ENCODE results near the gene WDR45B.
"Not testable (repeated sequence)": the region's sequence is repeated elsewhere in the genome, so short reads cannot be mapped to it uniquely, and the experiment has no call there.

Gene WDR45B

DNA sequence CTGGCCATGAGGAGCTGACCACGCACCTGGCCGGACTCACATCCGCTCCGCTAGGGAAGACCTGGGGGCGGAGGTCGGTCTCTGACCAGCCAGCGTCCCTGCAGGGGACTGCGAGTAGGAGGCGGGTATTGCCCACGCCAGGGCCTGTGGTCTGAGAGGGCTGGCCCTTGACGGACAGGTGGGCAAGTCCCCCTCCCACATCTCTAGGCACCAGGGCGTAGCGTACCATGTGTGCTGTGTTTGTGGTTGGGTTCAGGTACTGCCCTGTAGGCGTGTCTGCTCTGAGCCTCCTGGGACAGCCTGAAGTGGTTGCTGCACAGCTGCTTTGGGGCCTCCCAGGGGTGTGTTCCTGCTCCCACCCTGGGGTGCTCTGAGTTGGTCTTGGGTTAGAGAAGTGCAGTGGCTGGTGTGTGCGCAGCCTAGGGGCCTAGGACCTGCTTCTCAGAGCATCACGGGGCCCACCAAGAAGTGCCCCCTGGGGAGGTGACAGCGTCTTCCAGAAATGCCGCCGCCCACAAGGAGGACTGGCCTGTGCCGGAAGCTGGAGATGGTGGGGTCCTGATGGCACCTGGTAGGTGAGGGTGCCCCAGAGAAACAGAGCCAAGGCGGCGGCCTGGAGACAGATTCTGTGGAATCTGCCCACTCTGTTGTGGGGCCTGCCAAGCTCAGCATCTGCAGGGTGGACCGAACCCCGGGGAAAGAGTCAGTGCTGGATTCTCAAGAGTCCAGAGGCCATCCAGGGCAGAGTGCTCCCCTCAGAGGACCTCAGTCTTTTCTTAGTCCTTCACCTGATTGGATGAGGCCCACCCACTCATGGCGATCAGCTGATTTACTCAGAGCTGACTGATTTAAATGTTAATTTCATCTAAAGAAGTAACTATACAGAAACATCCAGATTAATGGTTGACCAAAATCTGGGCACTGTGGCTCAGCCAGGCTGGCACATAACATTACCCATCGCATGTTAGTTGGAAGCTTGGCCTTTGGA lies 48.3 kb downstream of the WDR45B start:
- DNase-seq (ENCODE audit: low read depth), result no peak

- DNase-seq (ENCODE audit: low read depth), result peak; percentile 22
These were observed 49.8 kb downstream of the WDR45B start for GRCh38 chr17:82598256-82599119.

DNA sequence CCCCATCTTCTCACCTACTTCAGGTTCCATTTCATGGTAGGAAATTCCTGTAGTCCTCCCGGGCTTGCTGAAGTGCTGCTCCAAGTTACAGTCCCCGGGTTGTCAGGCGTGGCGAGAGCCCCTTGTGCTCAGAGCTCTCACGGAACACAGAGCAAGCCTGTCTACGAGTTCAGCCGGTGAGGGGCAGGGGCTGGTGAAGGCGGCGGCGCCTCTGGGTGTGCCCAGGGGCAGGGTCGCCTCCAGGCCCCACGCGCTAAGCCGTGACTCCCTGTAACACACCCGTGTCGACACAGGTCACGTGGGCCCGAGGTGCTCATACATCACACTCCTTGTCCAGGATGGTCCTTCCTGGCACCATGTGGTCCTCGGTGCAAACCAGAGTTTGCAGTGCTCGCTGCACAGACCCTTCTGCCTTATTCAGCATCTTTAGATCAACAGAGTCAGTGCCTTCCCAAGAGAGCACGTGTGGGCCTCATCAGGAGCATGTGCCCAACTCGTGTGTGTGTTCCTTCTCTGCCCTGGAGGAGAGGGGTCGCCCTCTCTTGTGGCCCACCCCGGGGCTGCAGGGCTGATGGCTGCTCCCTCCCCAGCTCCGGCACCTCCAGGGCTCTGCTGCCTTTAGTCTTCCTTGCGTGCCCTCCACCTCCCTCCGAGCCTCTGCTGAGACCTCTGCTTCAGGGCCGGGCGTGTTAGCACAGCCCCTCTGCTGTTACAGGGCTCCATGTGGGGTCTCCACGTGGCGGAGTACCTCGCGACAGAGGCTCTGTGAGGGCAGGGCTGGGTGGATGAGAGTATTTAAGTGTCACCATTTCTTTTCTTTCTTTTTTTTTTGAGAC lies 51.2 kb downstream of the WDR45B start:
- no peak for DNase-seq (ENCODE audit: low read depth)

GRCh38 chr17:82596296-82596695 lies 51.9 kb downstream of the WDR45B start:
- DNase-seq (ENCODE audit: low read depth), result no peak

DNA sequence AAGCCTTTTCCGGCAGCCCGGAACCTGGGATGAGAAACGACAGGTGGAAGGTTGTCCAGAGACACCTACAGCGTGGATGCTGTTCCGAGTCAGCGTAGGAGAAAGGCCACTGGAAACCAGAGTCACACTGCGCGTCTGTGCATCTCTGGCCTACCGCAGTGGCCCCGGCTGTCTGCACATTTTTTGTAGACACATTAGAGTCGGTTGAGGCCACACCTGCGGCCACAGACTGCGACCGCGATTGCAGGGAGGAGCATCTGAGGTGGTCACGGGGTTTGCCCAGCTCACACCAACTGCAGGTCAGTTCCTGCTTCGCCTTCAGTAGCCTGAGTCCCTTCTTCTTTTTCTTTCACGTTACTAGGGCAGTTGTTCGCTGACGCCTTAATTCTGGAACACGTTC lies 52.4 kb downstream of the WDR45B start:
- DNase-seq (ENCODE audit: low read depth), result no peak

- no peak for DNase-seq (ENCODE audit: low read depth)
These were observed 53.7 kb downstream of the WDR45B start for GRCh38 chr17:82594571-82594970.

DNA sequence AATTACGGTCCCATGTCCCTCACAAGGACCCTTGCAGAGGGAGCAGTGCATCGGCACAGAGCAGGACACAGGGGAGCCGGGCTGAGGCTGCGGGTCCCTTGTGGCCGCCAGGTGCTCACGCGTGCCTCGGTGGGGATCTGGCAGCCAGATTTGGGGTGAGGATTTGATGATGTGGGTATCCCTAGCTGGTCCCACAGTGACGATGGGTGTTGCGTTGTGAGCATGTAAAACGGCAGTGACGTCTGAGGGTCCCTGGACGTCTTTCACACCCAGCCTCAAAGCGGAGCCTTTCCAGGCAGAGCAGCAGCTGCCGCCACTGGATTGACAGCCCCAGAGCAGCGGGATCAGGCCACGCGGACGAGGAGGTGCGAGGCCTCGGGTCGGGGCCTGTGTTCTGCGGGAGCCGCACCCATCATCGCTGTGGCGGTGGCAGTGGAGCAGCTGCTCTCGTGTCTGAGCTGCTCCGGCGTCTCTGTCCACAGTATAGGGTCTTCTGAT lies 54.6 kb downstream of the WDR45B start:
- DNase-seq (ENCODE audit: low read depth), result no peak

- peak; percentile 17 for DNase-seq (ENCODE audit: low read depth)
These were observed 55.3 kb downstream of the WDR45B start for GRCh38 chr17:82592767-82593589.

- DNase-seq (ENCODE audit: low read depth), result no peak
These were observed 55.9 kb downstream of the WDR45B start for GRCh38 chr17:82592289-82592766.

DNA sequence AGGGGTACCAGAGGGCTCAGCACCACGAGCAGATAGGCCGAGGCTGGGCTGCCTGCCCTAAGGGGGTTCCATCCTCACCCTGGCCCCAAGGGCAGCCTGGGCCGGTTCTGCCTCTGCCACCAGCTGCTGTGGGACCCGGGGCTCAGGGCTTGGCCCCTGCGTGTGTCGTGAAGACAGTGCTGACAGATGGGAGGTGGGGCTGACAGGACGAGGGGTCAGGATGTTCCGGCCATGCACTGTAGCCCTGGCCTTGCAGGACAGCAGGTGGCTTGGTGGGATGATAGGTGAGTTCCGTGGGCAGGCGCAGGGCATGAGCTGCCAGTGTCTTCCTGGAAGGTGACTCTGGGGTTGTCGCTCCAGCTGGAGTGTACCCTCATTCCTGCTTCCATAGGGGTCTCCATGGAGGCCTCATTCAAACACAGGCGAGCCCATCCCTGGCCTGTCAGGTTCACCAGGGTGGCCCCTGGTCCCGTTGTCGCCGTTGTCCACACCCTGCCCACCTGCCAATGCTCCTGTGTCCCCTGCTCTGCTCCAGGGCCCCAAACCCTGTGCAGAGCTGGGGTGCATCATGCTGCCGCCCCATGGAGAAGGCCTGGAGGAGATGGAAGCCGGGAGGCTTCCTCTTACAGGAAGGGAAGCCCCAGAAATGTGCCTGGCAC lies 57.2 kb downstream of the WDR45B start:
- no peak for DNase-seq (ENCODE audit: low read depth)

DNA sequence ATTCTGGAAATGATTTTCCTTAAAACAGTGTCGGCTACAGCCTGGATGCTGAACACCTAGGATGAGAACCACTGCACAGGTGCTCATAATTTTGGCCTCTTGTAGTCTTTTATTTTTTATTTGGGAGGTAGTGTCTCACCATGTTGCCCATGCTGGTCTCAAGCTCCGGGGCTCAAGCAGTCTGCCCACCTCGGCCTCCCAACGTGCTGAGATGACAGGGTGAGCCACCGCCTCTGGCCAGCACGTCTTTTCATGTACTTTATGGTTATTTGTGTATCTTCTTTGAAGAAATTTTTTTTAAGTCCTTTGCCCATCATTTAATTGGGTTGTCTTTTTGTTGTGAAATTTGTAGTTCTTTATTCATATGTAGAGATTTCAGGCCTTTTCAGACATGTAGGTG lies 58.0 kb downstream of the WDR45B start:
- no peak for DNase-seq (ENCODE audit: low read depth)

- no peak for DNase-seq (ENCODE audit: low read depth)
These were observed 58.4 kb downstream of the WDR45B start for GRCh38 chr17:82589851-82590180.

DNA sequence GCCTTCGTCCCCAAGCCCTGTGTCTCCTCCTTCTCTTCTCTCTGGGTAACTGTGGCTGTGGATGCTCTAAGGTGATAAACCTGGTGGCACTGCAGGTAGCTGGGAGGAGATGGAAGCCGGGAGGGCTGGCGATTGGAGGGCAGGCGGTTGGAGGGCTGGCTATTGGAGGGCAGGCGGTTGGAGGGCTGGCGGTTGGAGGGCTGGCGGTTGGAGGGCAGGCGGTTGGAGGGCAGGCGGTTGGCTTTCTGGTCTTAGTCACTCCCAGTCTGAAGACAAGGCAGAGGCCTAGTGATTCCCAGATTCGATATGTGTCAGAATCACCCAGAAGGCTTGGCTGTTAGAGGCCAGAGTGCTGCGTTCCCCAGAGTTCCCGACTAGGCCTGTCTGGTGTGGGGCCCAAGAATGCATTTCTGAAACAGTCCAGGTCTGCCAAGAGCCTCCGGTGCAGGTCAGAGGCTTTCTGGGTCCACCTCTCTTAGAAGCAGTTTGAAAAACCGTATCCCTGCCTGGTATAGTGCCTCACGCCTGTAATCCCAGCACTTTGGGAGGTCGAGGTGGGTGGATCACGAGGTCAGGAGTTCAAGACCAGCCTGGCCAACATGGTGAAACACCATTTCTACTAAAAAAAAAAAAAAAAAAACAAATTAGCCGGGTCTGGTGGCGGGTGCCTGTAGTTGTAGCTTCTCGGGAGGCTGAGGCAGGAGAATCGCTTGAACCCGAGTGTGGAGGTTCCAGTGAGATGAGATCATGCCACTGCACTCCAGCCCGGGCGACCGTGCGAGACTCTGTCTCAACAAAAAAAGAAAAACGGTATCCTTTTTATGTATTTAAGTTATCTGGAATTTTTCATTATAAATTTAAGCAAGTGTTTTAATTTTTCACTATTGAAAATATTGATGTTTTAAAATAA lies 59.7 kb downstream of the WDR45B start:
- no peak for DNase-seq (ENCODE audit: low read depth)

DNA sequence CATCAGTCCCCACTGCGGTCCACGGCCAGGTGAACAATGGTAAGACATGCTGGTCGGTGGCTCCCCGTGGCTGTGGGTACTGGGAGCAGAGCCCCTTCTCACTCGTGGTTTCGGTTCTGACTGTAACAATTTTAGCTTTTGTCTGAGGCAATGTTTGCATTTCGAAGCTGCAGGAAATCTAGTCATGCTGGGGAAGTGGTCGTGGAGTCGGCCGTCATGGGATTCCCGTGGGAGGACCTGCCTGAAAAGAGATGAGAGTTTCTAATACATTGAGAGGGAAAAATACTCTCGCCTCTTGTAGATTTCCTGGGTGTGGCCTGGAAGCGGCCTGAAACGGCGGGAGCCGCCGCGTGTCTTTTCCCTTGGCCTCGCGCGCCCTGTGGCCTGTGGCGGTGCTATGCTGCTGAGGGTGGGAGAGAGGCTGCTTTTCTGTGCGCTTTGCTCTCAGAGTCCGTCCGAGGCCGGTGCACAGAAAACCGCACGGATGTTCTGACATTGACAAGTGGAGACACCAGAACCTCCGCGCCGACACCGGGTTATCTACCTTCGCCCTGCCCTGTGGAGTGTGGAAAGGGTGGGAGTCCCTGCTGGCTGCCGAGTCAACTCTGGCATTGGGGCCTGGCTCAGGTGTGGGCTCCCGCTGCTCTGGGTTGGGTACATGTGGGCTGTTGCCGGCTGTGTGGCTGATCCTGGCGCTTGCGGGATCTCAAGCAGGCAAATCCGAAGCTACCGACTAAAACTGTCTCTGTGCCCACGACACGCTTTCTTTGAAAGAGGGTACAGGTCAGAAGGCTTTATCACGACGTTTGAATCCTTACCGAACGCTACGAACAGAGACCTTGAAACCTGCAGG lies 60.8 kb downstream of the WDR45B start:
- no peak for DNase-seq (ENCODE audit: low read depth)

GRCh38 chr17:82586576-82587233 lies 61.5 kb downstream of the WDR45B start:
- DNase-seq (ENCODE audit: low read depth), result no peak

DNA sequence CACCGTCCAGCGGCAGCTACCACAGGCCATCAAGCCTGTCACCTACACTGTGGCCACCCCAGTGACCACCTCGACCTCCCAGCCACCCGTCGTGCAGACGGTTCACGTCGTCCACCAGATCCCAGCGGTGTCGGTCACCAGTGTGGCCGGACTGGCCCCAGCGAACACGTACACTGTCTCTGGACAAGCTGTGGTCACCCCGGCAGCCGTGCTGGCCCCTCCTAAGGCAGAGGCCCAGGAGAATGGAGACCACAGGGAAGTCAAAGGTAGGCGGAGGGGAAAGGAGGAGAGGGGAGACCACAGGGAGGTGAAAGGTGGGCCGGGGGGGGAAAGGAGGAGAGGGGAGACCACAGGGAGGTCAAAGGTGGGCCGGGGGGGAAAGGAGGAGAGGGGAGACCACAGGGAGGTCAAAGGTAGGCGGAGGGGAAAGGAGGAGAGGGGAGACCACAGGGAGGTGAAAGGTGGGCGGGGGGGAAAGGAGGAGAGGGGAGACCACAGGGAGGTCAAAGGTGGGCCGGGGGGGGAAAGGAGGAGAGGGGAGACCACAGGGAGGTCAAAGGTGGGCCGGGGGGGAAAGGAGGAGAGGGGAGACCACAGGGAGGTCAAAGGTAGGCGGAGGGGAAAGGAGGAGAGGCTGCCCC lies 62.2 kb downstream of the WDR45B start:
- not testable (repeated sequence) for DNase-seq (ENCODE audit: low read depth)

- no peak for DNase-seq (ENCODE audit: low read depth)
These were observed 64.5 kb downstream of the WDR45B start for GRCh38 chr17:82583720-82584234.

Data from non-pigmented ciliary epithelial cell (primary cell).